Fibroblast of mammary gland (primary cell): ENCODE measurements around the gene TAB2.

Source experiments
- DNase-seq: peaks from one replicate; pipeline ENCODE4 v3.0.0-alpha.2; 2010; ENCODE audit warnings: low read depth
- H3K4me3 ChIP-seq: 2 replicates; pipeline ENCODE4 v1.5.1; 2011; ENCODE audit warnings: low read depth, mild to moderate bottlenecking, low read length, moderate library complexity; ENCODE audit not compliant: control insufficient read depth
- TF ChIP-seq, protein P1 (sequence below): conservative IDR thresholded peaks from 2 replicates; pipeline ENCODE4 v1.5.1; 2011; ENCODE audit warnings: low read depth, low read length, inconsistent platforms; ENCODE audit not compliant: control insufficient read depth, insufficient read depth

The TAB2 gene

GRCh38 chr6:149362289-149362688 is 44.8 kb downstream of the TAB2 start:
- DNase-seq, result no peak
- no peak overlapping the region for H3K4me3 ChIP-seq
- TF ChIP-seq, protein P1, sequence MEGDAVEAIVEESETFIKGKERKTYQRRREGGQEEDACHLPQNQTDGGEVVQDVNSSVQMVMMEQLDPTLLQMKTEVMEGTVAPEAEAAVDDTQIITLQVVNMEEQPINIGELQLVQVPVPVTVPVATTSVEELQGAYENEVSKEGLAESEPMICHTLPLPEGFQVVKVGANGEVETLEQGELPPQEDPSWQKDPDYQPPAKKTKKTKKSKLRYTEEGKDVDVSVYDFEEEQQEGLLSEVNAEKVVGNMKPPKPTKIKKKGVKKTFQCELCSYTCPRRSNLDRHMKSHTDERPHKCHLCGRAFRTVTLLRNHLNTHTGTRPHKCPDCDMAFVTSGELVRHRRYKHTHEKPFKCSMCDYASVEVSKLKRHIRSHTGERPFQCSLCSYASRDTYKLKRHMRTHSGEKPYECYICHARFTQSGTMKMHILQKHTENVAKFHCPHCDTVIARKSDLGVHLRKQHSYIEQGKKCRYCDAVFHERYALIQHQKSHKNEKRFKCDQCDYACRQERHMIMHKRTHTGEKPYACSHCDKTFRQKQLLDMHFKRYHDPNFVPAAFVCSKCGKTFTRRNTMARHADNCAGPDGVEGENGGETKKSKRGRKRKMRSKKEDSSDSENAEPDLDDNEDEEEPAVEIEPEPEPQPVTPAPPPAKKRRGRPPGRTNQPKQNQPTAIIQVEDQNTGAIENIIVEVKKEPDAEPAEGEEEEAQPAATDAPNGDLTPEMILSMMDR, result no peak

GRCh38 chr6:149363154-149363553 is 45.6 kb downstream of the TAB2 start:
- no peak for DNase-seq
- H3K4me3 ChIP-seq, result no peak overlapping the region
- TF ChIP-seq, protein P1, result no peak

DNA sequence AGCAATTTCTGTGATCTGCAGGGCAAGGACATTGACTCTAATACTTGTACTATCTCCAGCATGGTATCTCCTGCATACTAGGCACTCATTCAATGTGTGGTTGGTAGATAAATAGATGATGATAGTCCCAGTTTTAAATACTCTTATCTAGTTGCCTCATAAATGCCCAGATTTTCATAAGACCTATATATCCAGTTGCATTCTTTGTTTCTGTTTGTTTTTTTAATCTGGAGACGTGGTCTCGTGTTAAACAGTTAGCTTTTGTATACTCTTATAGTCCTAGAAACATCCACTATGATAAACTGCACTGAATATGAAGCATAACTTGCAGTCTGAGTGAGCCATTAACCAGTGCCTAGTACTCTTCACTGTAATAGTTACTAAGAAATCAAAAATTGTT is 47.0 kb downstream of the TAB2 start:
- DNase-seq, result no peak
- H3K4me3 ChIP-seq, result no peak overlapping the region
- TF ChIP-seq, protein P1, result no peak

GRCh38 chr6:149365197-149365596 is 47.7 kb downstream of the TAB2 start:
- H3K4me3 ChIP-seq, result no peak overlapping the region
- DNase-seq, result no peak
- TF ChIP-seq, protein P1, result no peak

- DNase-seq, result no peak
- TF ChIP-seq, protein P1, result no peak
- no peak overlapping the region for H3K4me3 ChIP-seq
These were observed 48.9 kb downstream of the TAB2 start for GRCh38 chr6:149366267-149366921.

DNA sequence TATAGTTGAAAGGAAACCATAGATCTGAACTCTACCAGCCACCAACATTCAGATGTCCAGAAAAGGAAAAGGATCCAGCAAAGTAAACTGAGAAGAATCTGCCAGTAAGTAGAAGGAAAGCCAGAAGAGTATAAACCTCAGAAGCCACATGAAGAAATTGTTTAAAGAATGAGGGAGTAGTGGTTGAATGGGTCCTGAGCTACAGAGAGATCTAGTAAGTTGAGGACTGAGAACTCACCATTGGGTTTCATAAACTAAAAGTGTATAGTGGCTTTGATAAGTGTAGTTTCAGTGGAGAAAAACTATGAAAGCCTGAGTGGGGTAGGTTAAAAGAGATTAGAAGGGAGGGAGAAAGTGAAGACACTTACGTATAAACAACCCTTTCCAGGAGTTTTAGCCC is 50.6 kb downstream of the TAB2 start:
- TF ChIP-seq, protein P1, result no peak
- no peak overlapping the region for H3K4me3 ChIP-seq
- no peak for DNase-seq

DNA sequence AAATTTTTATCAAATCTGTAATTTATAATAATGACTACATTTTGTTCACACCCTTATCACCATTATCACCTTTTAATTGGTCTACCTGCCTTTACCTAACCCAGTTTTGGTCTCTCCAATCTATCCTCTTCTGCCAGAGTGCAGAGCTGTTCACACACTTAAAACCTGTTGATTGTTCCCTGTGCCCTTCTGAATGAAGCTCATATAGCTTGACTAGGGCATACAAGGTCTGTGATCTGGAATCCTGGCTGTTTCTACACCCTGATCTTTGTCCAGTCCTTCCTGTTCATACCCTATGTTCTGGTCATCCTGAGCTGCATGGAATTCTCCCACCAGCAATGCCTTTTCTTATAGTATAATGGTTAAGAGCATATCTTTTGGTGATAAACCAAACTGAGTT is 53.6 kb downstream of the TAB2 start:
- H3K4me3 ChIP-seq, result no peak overlapping the region
- TF ChIP-seq, protein P1, result no peak
- no peak for DNase-seq
